ENCODE results near the gene CDSN.
"Not testable (repeated sequence)": the region's sequence is repeated elsewhere in the genome, so short reads cannot be mapped to it uniquely, and the experiment has no call there.

The CDSN gene

GRCh38 chr6:31075528-31075927 lies 44.7 kb downstream of the CDSN start:
- Histone ChIP-seq H3K36me3 (no peaks in the 10 kb centered on the region), H3K27me3 (peaks cover 10% of the 10 kb centered on the region), H3K27ac (no peak overlapping the region), H3K4me3 (ENCODE audit: low read depth in 1 of 2, low read length in 1 of 2) (no peak overlapping the region), H3K9me3 (no peaks in the 10 kb centered on the region), H3K4me1 (ENCODE audit: control insufficient read depth in 1 of 2, insufficient read depth in 1 of 2, low read depth in 1 of 2, low read length in 1 of 2) (peaks cover 3 to 4% of the 10 kb centered on the region in 2 experiments)
- no peak for TF ChIP-seq CTCF (IDR thresholded peaks at IDR 0.05)

- Histone ChIP-seq H3K36me3 (no peaks in the 10 kb centered on the region), H3K27ac (no peak overlapping the region), H3K4me3 (ENCODE audit: low read depth in 1 of 2, low read length in 1 of 2) (no peak overlapping the region), H3K4me1 (ENCODE audit: control insufficient read depth in 1 of 2, insufficient read depth in 1 of 2, low read depth in 1 of 2, low read length in 1 of 2) (no peaks in the 10 kb centered on the region), H3K27me3 (peaks cover 2% of the 10 kb centered on the region), H3K9me3 (no peaks in the 10 kb centered on the region)
- no peak for TF ChIP-seq CTCF (IDR thresholded peaks at IDR 0.05)
Observed at GRCh38 chr6:31074401-31074800, 45.8 kb downstream of the CDSN start.

GRCh38 chr6:31070711-31071197 lies 49.5 kb downstream of the CDSN start:
- Histone ChIP-seq H3K4me3 (ENCODE audit: low read depth in 1 of 2, low read length in 1 of 2) (no peak overlapping the region), H3K27me3 (peaks cover 4% of the 10 kb centered on the region), H3K36me3 (no peaks in the 10 kb centered on the region), H3K9me3 (no peaks in the 10 kb centered on the region), H3K27ac (no peak overlapping the region), H3K4me1 (ENCODE audit: control insufficient read depth in 1 of 2, insufficient read depth in 1 of 2, low read depth in 1 of 2, low read length in 1 of 2) (no peaks in the 10 kb centered on the region)
- no peak for TF ChIP-seq CTCF (IDR thresholded peaks at IDR 0.05)

GRCh38 chr6:31068669-31069340 lies 51.4 kb downstream of the CDSN start:
- no peaks in the 10 kb centered on the region for H3K4me1 ChIP-seq (ENCODE audit: control insufficient read depth in 1 of 2, insufficient read depth in 1 of 2, low read depth in 1 of 2, low read length in 1 of 2)
- no peak overlapping the region for H3K27ac ChIP-seq
- peak; percentile 57 for TF ChIP-seq CTCF (IDR thresholded peaks at IDR 0.05)

GRCh38 chr6:31067891-31068668 lies 52.2 kb downstream of the CDSN start:
- not testable (repeated sequence) for H3K4me1 ChIP-seq (ENCODE audit: control insufficient read depth in 1 of 2, insufficient read depth in 1 of 2, low read depth in 1 of 2, low read length in 1 of 2); H3K4me3 ChIP-seq (ENCODE audit: low read depth in 1 of 2, low read length in 1 of 2); H3K36me3 ChIP-seq; H3K9me3 ChIP-seq; H3K27ac ChIP-seq
- H3K27me3 ChIP-seq: peaks cover 19% of the 10 kb centered on the region

More at GRCh38 chr6:31068669-31069340, 51.4 kb downstream of the CDSN start:
- peaks cover 13% of the 10 kb centered on the region for H3K27me3 ChIP-seq
- H3K9me3 ChIP-seq: no peaks in the 10 kb centered on the region
- H3K4me3 ChIP-seq (ENCODE audit: low read depth in 1 of 2, low read length in 1 of 2): no peak overlapping the region
- H3K36me3 ChIP-seq: no peaks in the 10 kb centered on the region

GRCh38 chr6:31067028-31067427 lies 53.2 kb downstream of the CDSN start:
- H3K4me3 ChIP-seq (ENCODE audit: low read depth in 1 of 2, low read length in 1 of 2); H3K9me3 ChIP-seq; H3K4me1 ChIP-seq (ENCODE audit: control insufficient read depth in 1 of 2, insufficient read depth in 1 of 2, low read depth in 1 of 2, low read length in 1 of 2); H3K36me3 ChIP-seq; H3K27ac ChIP-seq: not testable (repeated sequence)
- H3K27me3 ChIP-seq: peaks cover 26% of the 10 kb centered on the region
